GM18517 (cell line): ENCODE results near the gene NUAK1.

Experiments used
- ATAC-seq: cut with Tn5 transposase; IDR thresholded peaks from one replicate; pipeline ENCODE4 v1.9.1; 2021; ENCODE audit warnings: mild to moderate bottlenecking, moderate library complexity; ENCODE audit not compliant: unreplicated experiment

NUAK1 gene

DNA sequence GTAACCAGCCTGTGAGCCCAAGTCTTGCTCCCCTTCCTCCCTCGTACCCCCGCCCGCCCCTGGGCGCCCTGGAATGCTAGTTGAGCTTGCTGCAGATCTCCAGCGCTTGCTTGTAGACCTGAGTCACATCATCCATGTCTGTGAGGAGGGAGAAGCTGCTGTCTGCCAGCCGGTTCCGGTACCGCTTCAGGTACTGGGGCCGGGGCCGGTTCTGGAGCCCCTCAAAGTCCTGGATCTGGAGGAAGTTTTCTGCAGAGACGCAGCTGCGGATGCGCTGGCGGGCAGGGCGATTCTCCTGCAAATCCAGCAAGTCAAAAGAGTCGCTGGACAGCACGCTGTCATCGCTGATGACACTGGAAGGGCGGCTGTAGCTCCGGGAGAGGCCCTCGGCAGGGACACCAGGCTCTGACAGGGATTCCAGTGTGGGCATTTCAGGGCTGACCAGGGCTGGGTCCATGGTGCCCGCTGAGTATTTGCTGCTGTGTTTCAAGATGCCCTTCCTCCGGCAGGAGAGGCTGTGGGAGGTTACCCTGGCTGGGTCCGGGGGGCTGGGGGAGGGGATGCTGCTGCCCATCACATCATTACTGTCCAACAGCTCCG is 71.9 kb downstream of the NUAK1 start:
- no peak for ATAC-seq

DNA sequence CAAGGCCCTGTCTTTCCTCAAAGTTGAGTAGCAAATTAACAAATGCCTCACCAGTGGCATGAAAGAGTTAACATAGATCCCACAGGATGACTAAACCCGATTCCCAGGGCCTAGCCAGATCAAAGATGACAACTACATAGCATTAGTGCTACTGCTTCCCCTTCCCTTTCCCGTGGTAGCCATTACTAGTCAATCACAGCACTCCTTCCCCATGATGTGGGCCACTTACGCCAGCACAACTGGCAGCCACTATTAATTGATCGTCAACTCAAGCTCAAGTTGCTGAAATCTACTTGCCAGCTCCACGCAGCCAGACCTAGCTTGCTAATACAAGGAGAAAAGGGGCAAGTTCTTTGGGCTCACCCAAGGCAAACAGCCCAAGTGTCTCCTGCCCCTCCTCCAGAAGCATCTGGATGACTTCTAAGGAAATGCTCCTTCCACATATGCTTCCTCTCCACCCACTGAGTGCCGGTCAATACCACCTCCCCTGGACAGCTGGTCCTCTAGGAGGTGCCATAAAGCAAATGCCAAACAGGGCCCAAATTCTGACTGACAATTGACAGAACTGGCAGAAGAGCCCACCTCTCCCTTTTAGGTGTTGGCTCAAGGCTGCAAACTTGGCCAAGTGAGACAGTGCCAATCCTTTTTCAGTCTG is 72.6 kb downstream of the NUAK1 start:
- no peak for ATAC-seq

DNA sequence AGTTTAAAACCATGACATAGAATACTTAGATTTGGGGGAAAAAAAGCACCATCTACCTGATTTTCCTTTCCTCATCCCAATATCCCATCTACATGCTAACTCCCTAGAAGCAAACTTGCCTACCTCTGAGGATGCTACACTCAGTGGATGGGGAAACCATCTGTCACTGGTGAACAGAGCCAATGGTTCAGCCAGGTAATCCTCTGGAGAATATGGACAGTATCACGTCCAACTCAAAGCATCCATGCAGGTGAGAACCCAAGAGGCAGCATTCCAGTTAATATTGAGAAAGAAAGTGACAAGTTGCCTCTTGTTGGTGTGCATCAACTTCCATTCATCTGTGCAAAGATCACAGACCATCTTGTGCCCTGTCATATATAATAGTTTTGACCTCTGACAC is 73.2 kb downstream of the NUAK1 start:
- ATAC-seq: no peak

DNA sequence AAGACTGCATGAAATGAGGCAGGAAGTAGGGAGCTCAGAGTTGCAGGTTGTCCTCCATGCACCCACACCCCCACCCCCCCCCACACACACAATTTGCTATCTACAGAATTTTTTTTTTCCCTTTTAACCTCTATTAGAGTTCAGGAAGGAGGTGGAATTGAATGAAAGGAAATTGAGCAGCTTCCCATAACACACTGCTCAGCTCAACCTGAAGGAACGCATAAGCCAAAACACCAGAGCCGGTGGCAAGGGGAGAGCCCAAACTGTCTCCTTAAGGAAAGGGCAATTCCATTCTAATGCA is 74.1 kb downstream of the NUAK1 start:
- ATAC-seq: no peak

DNA sequence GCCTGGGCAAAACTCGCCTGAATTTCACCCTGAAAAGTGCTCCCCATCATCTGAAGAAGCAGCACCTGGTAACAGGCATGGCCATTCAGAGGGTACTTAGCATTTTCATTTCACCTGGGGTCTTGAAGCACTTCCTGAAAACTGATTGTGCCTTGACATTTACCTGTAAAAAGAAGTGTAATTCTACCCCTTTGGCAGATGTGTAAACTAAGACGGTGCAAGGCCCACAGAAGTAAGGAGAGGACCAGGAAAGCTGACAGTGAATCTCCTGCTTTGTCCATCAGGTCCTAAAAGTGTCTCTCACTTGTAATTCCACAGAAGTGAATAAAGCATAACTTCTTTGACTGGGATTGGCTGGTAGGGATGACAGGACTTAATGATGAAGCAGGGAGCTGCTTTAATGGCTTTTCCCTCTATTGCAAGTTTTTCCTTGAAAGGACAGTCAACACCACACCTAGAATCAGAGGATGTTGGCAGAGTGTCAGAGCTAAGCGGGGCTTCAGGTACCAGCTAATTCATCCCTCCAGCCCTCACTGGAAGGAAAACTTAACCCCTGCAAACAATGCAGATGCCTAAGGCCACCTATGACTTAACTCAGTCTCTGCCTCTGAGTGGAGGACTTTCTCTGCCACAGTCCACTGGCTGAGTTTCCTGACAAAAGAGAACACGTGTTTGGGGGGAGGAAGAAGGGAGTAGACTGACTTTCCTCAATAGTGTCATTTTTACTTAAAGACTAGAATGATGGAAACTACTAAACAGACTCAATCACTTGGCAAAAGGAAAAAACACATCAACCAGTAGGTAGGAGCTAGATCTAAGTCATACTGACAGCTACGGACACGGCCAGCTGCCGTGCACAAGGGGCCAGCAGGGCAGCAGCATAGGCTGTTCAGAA is 74.7 kb downstream of the NUAK1 start:
- ATAC-seq: no peak

DNA sequence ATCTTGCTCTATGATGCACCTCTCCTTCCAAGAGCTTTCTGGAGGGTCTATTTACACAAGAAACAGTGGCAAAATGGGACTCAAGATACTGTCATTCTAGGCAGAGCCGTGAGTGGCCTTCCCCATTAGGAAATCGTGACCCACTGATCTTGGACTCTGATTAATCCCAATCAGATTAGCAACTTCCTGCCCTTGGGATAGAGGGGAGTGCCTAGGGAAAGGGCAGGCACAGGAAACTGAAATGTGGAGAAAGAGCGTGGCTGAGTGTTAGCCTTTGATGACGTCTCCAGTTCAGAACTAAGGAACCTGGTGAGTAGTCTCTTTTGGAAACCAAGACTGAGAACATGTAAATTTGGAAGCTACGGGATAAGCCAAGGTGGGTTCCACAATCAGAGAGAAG is 76.1 kb downstream of the NUAK1 start:
- ATAC-seq: no peak

DNA sequence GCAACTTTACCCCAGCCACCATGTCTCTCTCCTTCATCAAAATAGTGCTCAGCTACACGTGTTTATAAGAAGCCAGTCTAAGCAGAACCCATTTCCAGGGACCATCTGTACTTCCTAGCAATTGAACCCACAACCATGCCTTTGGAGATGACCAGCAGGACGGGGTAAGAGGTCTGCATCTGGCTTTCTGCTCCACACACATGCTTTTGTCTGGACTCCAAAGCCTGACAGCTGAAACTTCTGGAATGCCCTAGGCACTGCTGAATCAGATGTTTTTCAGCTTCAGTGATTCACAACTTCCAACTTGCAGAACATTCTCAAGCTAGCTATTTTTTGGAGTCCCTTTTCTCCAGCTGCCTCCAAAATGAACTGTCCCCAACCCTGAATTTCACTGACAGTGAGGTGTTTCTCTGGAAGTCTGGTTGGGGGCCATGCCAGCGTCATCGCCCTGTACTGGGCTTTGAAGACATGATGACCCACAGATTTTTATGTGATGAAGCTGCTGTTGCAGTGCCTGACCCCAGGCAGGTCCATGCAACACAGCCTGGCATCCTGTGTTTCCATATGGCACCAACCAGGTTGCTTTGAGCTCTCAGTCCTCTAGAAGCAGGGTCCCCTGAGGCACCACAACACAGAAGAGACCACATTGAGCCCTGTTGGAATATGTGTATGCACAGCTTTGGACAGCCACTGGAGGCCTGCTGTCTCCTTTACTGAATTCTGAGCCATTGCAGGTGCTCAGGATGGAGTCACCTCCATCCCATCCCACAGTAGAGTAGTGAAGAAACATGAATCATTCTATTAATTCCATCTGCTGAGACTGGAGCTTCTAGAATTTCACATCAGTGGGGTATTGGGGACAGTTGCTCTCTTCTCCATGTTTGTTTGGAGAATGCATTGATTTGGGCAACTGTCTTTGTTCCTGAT is 80.2 kb downstream of the NUAK1 start:
- no peak for ATAC-seq

DNA sequence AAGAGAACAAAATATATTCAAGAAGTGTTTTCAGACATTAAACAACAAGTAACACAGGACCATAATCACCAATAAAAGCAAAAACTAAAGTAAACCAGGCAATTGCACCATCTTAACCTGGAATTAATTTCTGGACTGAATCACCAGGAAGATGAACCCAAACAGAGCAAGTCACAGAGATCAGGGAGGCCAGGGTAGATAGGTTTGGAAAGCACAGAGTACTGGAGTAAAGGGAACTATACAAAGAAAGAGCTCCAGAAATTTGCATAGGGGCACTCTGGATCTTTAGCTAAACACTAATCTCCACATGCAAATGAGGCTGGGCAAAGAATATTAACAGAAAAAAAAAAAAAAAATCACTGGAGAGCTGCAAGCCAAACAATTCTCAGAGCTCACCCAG is 84.7 kb downstream of the NUAK1 start:
- no peak for ATAC-seq

DNA sequence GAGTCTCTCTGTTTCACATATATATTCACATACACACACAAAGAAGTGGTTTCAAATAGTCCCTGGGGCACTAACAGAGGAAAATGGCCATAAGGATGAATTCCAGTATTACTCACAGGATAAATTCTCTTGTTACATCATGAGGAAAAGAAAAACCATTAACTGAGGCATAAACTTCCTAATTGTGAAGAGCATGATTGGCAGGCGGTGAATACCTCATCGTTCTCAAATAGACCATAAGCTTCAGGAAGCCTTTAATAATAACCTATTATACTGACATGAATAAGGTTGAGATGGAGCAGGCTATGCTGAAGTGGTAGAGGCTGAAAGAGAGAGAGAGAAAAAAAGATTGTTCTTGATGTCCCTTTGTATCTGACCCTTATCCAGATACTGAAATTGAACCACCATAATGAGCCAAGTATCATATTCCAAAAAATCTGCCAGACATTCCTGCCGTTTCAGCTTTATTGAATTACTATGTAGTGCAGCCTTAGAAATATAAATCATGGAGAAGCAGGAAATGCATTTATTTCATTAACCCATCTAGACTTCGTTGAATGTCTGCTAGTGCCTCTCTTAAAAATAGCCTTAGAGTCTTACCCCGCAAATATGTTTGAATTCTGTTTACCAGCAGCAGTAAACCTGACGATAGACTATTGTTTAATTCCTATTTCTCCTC is 86.8 kb downstream of the NUAK1 start:
- ATAC-seq: no peak

DNA sequence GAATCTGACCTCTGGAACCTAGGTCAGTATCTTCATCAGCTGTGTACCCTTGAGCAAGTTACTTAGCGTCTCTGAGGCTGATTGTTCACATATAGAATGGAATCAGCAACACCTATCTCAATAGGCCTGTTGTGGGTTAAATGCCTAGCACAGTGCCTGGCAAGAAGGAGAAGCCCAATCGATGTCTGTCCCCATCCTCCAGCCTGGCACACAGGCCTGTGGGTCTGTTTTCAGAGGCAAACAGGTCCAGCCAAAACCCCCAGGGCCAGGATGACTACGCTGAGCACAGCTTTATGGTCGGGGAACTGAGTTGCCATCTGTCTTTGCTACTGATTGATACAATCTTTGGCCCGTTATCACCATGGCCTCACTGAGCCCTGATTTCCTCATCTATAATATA is 89.2 kb downstream of the NUAK1 start:
- no peak for ATAC-seq

DNA sequence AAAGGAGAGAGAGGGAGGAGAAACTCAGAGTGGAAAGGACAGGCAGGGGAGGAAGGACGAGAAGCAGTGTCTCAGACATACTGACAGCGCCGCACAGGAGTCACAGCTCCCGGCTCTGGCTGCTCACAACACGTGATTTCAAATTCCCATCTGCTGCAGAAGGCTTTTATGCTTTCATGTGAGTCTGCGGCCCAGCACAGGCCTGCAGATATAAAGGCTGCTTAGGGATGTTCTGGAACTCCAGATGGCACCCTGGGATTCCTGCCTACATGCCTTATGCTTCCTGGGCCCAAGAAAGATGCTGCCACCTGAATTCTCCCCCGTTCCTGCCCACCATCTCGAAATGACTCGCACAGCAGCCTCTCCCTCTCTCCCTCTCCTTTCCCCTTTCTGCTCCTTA is 89.6 kb downstream of the NUAK1 start:
- ATAC-seq: no peak

DNA sequence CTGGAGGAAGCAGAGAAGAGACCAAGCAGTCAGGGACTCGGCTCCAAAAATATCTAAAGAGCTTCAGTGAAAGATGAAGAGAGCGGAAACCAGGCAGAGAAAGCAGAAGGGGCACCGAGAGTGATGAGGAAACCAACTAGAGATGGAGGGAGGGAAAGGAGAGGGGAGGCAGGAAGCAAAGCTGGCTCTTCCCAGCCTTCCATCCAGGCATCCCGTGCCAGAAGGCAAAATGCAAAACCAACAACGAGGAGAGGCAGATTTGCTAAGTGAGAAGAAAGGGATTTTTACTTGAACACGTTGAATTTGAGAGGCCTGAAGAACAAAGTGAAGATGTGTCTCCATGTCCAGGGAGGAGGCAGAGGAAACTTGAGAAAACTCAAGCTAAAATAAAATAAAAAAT is 90.1 kb downstream of the NUAK1 start:
- no peak for ATAC-seq

DNA sequence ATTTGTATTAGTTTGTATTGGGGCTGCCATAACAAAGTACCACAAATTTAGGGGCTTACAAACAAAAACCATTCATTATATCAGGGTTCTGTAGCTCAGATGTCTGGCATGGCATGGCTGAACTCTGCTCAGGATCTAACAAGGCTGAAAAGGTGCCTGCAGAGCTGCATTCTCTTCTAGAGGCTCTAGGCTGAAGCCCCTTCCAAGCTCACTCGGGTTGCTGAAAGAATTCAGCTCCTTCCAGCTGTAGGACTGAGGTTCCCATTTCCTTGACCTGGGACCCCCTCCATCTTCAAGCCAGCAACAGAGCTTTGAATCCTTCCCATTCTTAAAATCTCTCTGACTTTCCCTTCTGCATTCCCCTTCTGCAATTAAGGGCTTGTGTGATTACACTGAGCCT is 90.7 kb downstream of the NUAK1 start:
- no peak for ATAC-seq

DNA sequence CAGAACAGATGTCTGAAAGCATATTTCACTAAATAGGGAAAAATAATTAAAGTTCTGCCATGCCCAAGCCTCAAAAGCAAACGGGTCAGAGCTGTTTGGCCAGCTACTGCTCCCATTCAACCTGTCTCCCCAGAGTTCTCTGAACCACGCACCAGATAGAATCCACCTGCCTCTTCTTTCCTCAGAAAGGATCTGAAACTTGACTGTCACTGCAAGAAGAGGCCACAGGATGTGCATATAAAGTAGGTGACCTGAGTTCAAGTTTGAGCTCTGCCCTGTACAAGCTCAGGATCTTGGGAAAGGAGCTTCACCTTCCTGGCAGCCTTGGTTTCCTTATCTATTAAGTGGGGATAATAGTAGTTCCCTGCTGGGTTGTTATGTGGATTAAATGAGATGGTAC is 91.8 kb downstream of the NUAK1 start:
- ATAC-seq: no peak

DNA sequence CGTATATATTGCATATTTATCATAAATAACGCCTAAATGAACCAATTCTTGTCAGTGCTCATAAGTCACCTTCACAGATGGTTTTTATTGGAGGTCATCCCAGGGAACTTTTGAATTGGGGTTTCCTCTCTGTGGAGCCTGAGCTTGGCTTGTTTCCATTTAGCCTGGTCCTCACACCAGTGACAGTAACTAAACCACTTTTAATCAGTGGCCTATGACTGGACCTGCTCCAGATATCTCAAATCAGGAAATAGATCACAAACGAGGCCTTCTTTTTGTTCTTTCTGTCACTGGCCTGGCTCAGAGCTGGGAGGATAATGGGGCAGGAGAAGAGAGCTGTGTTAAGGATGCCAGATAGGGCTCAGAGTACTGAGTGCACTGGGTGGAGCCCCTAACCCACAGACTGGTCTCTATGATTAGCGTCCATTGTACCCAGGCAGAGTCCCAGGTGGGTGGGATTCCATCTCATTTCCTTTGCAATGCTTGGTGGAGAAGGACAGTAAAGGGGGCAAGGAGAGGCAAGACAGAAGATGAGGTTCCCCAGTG is 92.4 kb downstream of the NUAK1 start:
- ATAC-seq: no peak

DNA sequence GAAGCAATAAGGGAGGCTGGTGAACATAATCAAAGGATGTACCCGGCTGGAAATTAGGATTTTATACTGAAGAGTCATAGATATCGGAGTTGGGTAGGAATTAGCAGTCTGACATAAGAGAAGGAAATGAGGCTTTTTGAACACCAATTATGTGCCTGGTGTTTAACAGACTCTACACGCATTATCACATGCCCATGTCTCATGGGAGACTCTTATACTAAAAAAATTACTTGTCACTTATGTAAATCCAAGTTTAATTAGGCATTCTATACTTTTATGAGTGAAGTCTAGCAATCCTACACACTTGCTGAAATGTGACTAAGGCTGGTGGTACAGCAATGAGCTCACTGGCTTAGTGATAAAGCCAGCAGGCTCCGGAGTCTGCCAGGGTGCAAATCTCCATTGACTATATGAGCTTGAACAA is 93.5 kb downstream of the NUAK1 start:
- ATAC-seq: no peak

DNA sequence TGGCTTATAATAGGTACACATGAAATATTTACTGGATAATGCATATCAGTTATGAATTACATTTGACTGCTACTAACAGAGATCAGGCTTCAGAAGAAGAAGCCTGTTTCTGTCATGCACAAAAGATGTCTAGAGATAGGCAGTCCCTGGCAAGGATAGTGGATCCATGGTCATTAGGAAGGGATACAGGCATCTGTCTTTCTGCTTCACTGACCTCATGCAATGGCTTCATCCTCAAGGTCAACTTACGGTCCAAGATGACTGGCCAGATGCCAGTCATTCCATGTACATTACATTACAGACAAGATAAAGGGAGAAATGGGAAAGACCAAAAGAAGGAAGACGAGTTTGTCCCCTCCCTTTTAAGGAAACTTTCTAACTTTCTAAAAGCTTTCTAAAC is 94.0 kb downstream of the NUAK1 start:
- ATAC-seq: no peak

DNA sequence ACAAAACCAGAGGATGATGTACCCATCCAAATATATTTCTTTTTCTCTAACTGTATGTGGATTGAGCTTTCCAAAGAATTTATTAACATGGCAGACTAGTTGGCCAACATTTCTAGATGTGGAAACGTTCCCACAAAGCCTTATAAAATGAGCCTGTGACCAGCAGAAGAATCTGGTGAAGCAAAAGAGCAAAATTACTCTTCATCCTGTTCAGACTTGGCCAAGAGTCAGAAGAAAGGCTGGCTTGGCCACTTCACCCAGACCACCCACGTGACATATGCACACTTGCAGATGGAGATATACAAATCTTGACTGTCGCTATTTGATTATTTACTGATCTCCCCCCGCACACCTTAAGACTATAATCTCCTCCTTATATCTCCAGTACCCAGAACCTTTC is 96.7 kb downstream of the NUAK1 start:
- ATAC-seq: no peak

DNA sequence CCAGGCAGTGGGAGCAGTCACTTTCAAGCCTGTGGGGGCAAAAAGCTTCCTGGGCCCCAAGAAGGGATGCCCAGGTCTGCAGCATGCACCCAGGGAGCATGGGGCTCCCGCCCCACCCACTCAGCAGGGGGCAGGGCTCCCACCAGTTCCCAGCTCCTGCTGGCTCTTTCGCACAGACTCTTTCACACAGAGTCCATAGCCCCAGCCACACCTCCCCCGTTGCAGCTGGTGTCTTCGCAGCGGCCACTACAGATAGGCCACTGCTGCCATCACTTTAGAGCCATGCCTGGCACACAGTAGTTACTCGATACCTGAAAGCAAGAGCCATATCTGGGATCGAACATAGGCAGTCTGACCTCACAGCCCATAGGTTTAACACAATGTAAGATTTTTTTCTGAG is 98.2 kb downstream of the NUAK1 start:
- ATAC-seq: no peak

DNA sequence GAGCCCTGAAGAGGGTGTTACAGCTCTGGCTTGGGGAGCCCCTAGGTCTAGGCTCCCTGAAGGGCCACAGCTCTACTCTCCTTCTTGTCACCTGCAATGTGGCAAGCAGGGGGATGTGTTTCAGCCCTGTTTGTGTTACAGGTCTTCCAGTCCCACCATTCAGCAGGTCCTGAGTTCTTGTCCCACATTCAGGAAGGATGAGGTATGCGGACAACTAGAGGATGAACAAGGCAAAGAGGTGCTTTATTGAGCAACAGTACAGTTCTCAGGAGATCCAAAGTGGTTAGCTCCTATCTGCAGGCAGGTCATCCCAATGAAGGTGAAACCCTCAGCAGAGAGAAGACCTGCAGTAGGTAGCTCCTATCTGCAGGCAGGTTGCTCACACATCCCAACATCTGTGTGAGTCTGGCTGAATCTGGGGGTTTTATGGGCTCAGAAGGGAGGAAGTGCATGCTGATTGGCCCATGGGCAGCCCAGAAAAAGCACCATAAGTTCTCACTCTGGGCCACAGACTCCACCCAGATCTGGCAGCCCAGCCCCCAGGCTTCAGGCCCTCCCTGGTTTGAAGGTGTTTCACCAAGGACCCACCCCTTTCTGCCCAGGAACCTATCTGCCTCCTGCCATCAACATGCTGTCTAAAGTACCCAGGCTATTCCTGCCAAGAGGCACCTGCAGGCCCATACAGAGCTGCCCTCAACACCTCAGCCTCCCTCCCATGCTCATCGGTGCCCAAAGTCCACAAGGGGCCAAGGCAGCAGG is 98.9 kb downstream of the NUAK1 start:
- ATAC-seq: no peak
